Measurements from ENCODE around the gene RPS19BP1. TPM values are rescaled to one million over a fixed set of nuclear protein-coding genes. Genes with fewer than 3 reads are reported as not detected.

The RPS19BP1 gene
- total and polyA plus RNA-seq, 2 of the 8 experiments (the other 6 are each of a cell fraction or from before 2014, with no cell fraction given): 77.9 to 97.9 TPM

GRCh38 chr22:39491696-39492095 lies 40.9 kb downstream of the RPS19BP1 start:
- CTCF ChIA-PET (ENCODE audit: partially characterized antibody): interaction anchor here (0.6 to 19.7 kb wide), 12 partner anchors 11 to 182 kb away, joined by 3 to 361 read pairs (median 10); partner anchors contain the start of genes MIEF1 and RPS19BP1
- TF ChIP-seq JUND (IDR thresholded peaks at IDR 0.05; ENCODE audit: low read length) (no peak), ZNF274 (IDR thresholded peaks at IDR 0.05; ENCODE audit: borderline replicate concordance, extremely low read depth, low read length) (no peak), SUZ12 (IDR thresholded peaks at IDR 0.05; ENCODE audit: low read length) (no peak), SIRT6 (IDR thresholded peaks at IDR 0.05; ENCODE audit: low read length) (no peak), SRF (IDR thresholded peaks at IDR 0.05; ENCODE audit: low read depth, low read length) (no peak), POLR2A (IDR thresholded peaks at IDR 0.05; ENCODE audit: control extremely low read depth in 1 of 2, low read depth in 2 of 2, low read length in 2 of 2) (no peak), KDM4A (IDR thresholded peaks at IDR 0.05; ENCODE audit: low read depth, low read length, severe bottlenecking) (no peak), TBP (IDR thresholded peaks at IDR 0.05; ENCODE audit: low read depth, low read length) (no peak), RNF2 (IDR thresholded peaks at IDR 0.05; ENCODE audit: borderline replicate concordance, low read depth, low read length, missing control alignments, poor library complexity, severe bottlenecking) (no peak), HDAC2 (IDR thresholded peaks at IDR 0.05; ENCODE audit: borderline replicate concordance in 1 of 2, low read depth in 2 of 2, low read length in 2 of 2) (no peak), NANOG (IDR thresholded peaks at IDR 0.05; ENCODE audit: insufficient read depth, low read depth, low read length, poor library complexity, severe bottlenecking) (no peak)
- TF ChIP-seq, protein P1, sequence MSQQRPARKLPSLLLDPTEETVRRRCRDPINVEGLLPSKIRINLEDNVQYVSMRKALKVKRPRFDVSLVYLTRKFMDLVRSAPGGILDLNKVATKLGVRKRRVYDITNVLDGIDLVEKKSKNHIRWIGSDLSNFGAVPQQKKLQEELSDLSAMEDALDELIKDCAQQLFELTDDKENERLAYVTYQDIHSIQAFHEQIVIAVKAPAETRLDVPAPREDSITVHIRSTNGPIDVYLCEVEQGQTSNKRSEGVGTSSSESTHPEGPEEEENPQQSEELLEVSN (IDR thresholded peaks at IDR 0.05): no peak

More at GRCh38 chr22:39491696-39492095, 40.9 kb downstream of the RPS19BP1 start:
- WGBS, 2 experiments (ENCODE audit: extremely low coverage in 1 of 2, insufficient coverage in 1 of 2, insufficient read length in 1 of 2, insufficient replicate concordance in 2 of 2, low coverage in 1 of 2, low lambda C conversion rate in 2 of 2, missing lambda C conversion rate in 1 of 2): 93% methylated on average over 6 of the region's 6 CpGs; no CpG with 5 or more reads in 1 of the 2 experiments
- H3K4me1 ChIP-seq (replicated peaks in 1 of 4; ENCODE audit: control insufficient read depth in 3 of 4, insufficient read depth in 4 of 4, low read length in 3 of 4): peaks cover 0 to 6% (median 4%) of the 10 kb centered on the region in 4 experiments; a peak in 4 of 7 replicates
- no peak overlapping the region for H3K18ac ChIP-seq (ENCODE audit: extremely low read depth, low read length)
- no peak overlapping the region for H2BK20ac ChIP-seq (ENCODE audit: low read length)
- H3K27me3 ChIP-seq (replicated peaks in 1 of 4; ENCODE audit: control insufficient read depth in 3 of 4, extremely low read depth in 1 of 4, insufficient read depth in 3 of 4, low read length in 3 of 4): peaks cover 0 to 13% (median 3%) of the 10 kb centered on the region in 4 experiments; a peak in 4 of 7 replicates
- POLR2A ChIA-PET (ENCODE audit: partially characterized antibody): interaction anchor here (2.0 to 7.0 kb wide), 3 partner anchors 10 to 172 kb away, joined by 5 to 83 read pairs (median 10); partner anchors contain the start of genes ATF4, MIEF1 and RPL3
- H3K36me3 ChIP-seq (ENCODE audit: control insufficient read depth in 2 of 4, insufficient read depth in 4 of 4, low read length in 3 of 4): no peaks in the 10 kb centered on the region
- no peak overlapping the region for H3K14ac ChIP-seq (ENCODE audit: insufficient read length)
- no peak overlapping the region for H4K5ac ChIP-seq (ENCODE audit: insufficient read length, low read depth, low read length)
- H2AK5ac ChIP-seq (ENCODE audit: low read depth, low read length): no peak overlapping the region
- no peaks in the 10 kb centered on the region for H3K79me2 ChIP-seq (ENCODE audit: control insufficient read depth in 1 of 2, insufficient read depth in 2 of 2, low read length in 2 of 2)
- DNase-seq (ENCODE audit: low read depth in 1 of 2, low spot score in 2 of 2) (no peak), FAIRE-seq (no peak)
- H3K23me2 ChIP-seq (ENCODE audit: low read depth, low read length): no peaks in the 10 kb centered on the region
- no peak overlapping the region for H4K91ac ChIP-seq (replicated peaks; ENCODE audit: insufficient read length, low read length)
- H4K8ac ChIP-seq (ENCODE audit: extremely low read depth, insufficient read depth, low read length): no peak overlapping the region
- no peak overlapping the region for H2BK5ac ChIP-seq (ENCODE audit: low read depth, low read length)
- peaks cover 0 to 4% of the 10 kb centered on the region in 2 experiments for H4K20me1 ChIP-seq (replicated peaks in 1 of 2; ENCODE audit: control insufficient read depth in 1 of 2, insufficient read depth in 2 of 2, low read length in 2 of 2)
- H2BK15ac ChIP-seq (ENCODE audit: low read length): no peak overlapping the region
- H3K23ac ChIP-seq (ENCODE audit: insufficient read length): no peak overlapping the region
- no peak overlapping the region for H2BK12ac ChIP-seq (ENCODE audit: low read depth, low read length)
- H3K4ac ChIP-seq (replicated peaks; ENCODE audit: insufficient read length, low read depth, low read length): no peak overlapping the region
- no peak overlapping the region for H3K4me2 ChIP-seq (ENCODE audit: insufficient read depth in 1 of 2, low read depth in 2 of 2, low read length in 2 of 2)
- no peak overlapping the region for H3K27ac ChIP-seq (ENCODE audit: low read depth, low read length)
- H3K56ac ChIP-seq (replicated peaks; ENCODE audit: insufficient read length, low read depth, low read length): no peak overlapping the region
- H2BK120ac ChIP-seq (replicated peaks; ENCODE audit: low read depth, low read length): no peak overlapping the region
- H3K4me3 ChIP-seq (ENCODE audit: extremely low read depth in 1 of 4, insufficient read depth in 2 of 4, low read depth in 3 of 4, low read length in 4 of 4): no peak overlapping the region
- H3K9ac ChIP-seq (replicated peaks in 1 of 4; ENCODE audit: extremely low read depth in 1 of 4, low read depth in 3 of 4, low read length in 3 of 4): no peak overlapping the region
- no peaks in the 10 kb centered on the region for H3K79me1 ChIP-seq (ENCODE audit: low read depth, low read length)
- no peak overlapping the region for H2AFZ ChIP-seq (ENCODE audit: low read length)
- no peaks in the 10 kb centered on the region for H3K9me3 ChIP-seq (ENCODE audit: insufficient read depth in 2 of 2, low read depth in 1 of 2, low read length in 1 of 2)
